Measurements from ENCODE around the gene CERS6. TPM values are rescaled to one million over a fixed set of nuclear protein-coding genes. Genes with fewer than 3 reads are reported as not detected.
A peak's percentile ranks its signal among the peaks of the same experiment; 100 is the strongest.

CERS6 gene
- total and polyA plus RNA-seq, 2 experiments from 2014 or later, result 40.9 to 99.1 TPM

DNA sequence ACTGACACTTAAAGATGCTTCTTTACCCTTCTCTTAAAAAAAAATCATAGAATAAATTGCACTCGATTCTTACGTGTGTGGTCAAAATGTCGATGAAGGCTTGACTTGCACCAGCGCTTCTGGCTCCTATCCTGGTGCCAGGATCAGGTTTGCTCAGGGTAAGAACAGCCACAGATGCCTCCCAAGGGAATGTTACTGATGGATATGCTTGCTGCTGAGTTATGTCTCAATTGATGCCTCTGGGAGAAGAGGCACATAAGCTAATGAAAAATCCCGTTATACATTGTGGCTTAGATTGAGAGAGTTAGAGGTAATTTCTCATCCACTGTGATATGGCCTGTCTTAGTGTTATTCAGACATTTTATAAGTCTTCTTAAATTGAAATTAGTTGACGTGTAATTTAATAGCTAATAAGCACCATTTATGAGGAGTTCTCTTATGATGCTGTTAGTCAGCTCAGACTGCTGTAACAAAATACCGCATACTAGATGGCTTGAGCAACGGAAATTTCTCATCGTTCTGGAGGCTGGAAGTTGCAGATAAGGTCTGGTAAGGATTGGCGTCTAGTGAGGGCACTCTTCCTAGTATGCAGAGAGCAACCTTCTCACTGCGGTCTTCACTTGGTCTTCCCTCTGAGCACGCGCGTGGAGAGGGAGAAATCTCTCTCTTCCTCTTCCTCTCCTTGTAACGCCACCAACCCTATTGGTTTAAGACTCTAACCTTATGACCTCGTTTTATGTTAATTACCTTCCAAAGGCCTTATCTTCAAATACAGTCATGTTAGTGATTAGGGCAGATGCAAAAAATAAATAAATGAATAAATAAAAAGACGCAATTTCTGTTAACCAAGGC, 229.8 kb downstream of the CERS6 start:
- no peaks in the 10 kb centered on the region for H3K9me3 ChIP-seq (ENCODE audit: low read depth)
- no peaks in the 10 kb centered on the region for H3K9me2 ChIP-seq (replicated peaks; ENCODE audit: insufficient read depth)
- peak; percentile 54 for DNase-seq (ENCODE audit: low spot score)
- H3K4me2 ChIP-seq, result peak overlapping the region; percentile 32
- no peak overlapping the region for H2AFZ ChIP-seq
- H3K4me1 ChIP-seq (ENCODE audit: insufficient read depth), result peaks cover 36% of the 10 kb centered on the region
- H3K36me3 ChIP-seq (replicated peaks; ENCODE audit: insufficient read depth, low read depth), result no peaks in the 10 kb centered on the region
- peak overlapping the region; percentile 13 for H3K27ac ChIP-seq
- TF ChIP-seq, protein P1, sequence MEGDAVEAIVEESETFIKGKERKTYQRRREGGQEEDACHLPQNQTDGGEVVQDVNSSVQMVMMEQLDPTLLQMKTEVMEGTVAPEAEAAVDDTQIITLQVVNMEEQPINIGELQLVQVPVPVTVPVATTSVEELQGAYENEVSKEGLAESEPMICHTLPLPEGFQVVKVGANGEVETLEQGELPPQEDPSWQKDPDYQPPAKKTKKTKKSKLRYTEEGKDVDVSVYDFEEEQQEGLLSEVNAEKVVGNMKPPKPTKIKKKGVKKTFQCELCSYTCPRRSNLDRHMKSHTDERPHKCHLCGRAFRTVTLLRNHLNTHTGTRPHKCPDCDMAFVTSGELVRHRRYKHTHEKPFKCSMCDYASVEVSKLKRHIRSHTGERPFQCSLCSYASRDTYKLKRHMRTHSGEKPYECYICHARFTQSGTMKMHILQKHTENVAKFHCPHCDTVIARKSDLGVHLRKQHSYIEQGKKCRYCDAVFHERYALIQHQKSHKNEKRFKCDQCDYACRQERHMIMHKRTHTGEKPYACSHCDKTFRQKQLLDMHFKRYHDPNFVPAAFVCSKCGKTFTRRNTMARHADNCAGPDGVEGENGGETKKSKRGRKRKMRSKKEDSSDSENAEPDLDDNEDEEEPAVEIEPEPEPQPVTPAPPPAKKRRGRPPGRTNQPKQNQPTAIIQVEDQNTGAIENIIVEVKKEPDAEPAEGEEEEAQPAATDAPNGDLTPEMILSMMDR (IDR thresholded peaks at IDR 0.05; ENCODE audit: poor library complexity), result no peak
- TF ChIP-seq EZH2 (IDR thresholded peaks at IDR 0.05; ENCODE audit: borderline replicate concordance) (no peak), EZH2phosphoT487 (IDR thresholded peaks at IDR 0.05; ENCODE audit: low read depth, severe bottlenecking, unreplicated experiment) (no peak)
- peaks cover 53% of the 10 kb centered on the region for H3K79me2 ChIP-seq
- 57% methylated on average over 17 of the region's 17 CpGs for WGBS (ENCODE audit: low lambda C conversion rate, missing lambda C conversion rate)
- H4K20me1 ChIP-seq (ENCODE audit: insufficient read depth, poor library complexity, severe bottlenecking), result peaks cover 4% of the 10 kb centered on the region
- H3K27me3 ChIP-seq, result no peaks in the 10 kb centered on the region
- no peak overlapping the region for H3K4me3 ChIP-seq

GRCh38 chr2:168686452-168687191, 230.6 kb downstream of the CERS6 start:
- Histone ChIP-seq H3K4me3 (no peak overlapping the region), H3K36me3 (replicated peaks; ENCODE audit: insufficient read depth, low read depth) (no peaks in the 10 kb centered on the region), H3K9me3 (ENCODE audit: low read depth) (no peaks in the 10 kb centered on the region), H3K27me3 (no peaks in the 10 kb centered on the region), H2AFZ (no peak overlapping the region), H3K27ac (peak overlapping the region; percentile 13), H3K79me2 (peaks cover 46% of the 10 kb centered on the region), H4K20me1 (ENCODE audit: insufficient read depth, poor library complexity, severe bottlenecking) (peaks cover under 1% of the 10 kb centered on the region), H3K4me2 (peak overlapping the region; percentile 32), H3K9me2 (replicated peaks; ENCODE audit: insufficient read depth) (no peaks in the 10 kb centered on the region), H3K4me1 (ENCODE audit: insufficient read depth) (peaks cover 44% of the 10 kb centered on the region)
- 87% methylated on average over 4 of the region's 4 CpGs for WGBS (ENCODE audit: low lambda C conversion rate, missing lambda C conversion rate)
- DNase-seq (ENCODE audit: low spot score), result no peak
- TF ChIP-seq EZH2 (IDR thresholded peaks at IDR 0.05; ENCODE audit: borderline replicate concordance) (no peak), EZH2phosphoT487 (IDR thresholded peaks at IDR 0.05; ENCODE audit: low read depth, severe bottlenecking, unreplicated experiment) (no peak)
- TF ChIP-seq, protein P1 (IDR thresholded peaks at IDR 0.05; ENCODE audit: poor library complexity), result no peak

GRCh38 chr2:168687314-168687713, 231.2 kb downstream of the CERS6 start:
- Histone ChIP-seq H3K27ac (no peak overlapping the region), H3K4me2 (no peak overlapping the region)

More at GRCh38 chr2:168687314-168687713, 231.2 kb downstream of the CERS6 start:
- H3K36me3 ChIP-seq (replicated peaks; ENCODE audit: insufficient read depth, low read depth), result no peaks in the 10 kb centered on the region
- no peaks in the 10 kb centered on the region for H4K20me1 ChIP-seq (ENCODE audit: insufficient read depth, poor library complexity, severe bottlenecking)
- H3K4me3 ChIP-seq, result no peak overlapping the region
- H3K4me1 ChIP-seq (ENCODE audit: insufficient read depth), result peaks cover 50% of the 10 kb centered on the region
- H3K9me3 ChIP-seq (ENCODE audit: low read depth), result no peaks in the 10 kb centered on the region
- H2AFZ ChIP-seq, result no peak overlapping the region
- peaks cover 50% of the 10 kb centered on the region for H3K79me2 ChIP-seq
- TF ChIP-seq, protein P1 (IDR thresholded peaks at IDR 0.05; ENCODE audit: poor library complexity), result peak; percentile 25
- TF ChIP-seq EZH2phosphoT487 (IDR thresholded peaks at IDR 0.05; ENCODE audit: low read depth, severe bottlenecking, unreplicated experiment), result no peak
- whole genome bisulfite sequencing (ENCODE audit: low lambda C conversion rate, missing lambda C conversion rate), result 74% methylated on average over 3 of the region's 3 CpGs
- no peak for DNase-seq (ENCODE audit: low spot score)
- no peaks in the 10 kb centered on the region for H3K9me2 ChIP-seq (replicated peaks; ENCODE audit: insufficient read depth)
- no peaks in the 10 kb centered on the region for H3K27me3 ChIP-seq
